ENCODE results near the gene PLEKHA8.

The PLEKHA8 gene

DNA sequence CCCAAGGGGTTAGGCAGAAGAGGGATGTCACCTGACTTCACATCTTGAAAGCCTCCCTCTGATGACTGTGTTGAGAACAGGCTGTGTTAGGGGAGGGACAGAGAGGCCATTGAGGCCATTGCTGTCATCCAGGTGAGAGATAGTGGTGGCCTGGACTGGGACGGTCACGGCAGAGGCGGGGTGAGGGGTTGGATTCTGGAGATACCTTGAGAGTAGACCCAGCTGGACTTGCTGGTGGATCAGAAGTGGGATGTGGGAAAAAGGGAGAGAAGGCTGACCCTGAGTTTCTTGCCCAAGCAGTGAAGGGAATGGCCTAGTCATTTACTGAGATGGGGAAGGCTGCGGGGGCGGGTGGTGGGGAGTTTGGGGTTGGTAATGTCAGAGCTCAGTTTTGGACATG is 120.2 kb downstream of the PLEKHA8 start:
- DNase-seq = no peak

DNA sequence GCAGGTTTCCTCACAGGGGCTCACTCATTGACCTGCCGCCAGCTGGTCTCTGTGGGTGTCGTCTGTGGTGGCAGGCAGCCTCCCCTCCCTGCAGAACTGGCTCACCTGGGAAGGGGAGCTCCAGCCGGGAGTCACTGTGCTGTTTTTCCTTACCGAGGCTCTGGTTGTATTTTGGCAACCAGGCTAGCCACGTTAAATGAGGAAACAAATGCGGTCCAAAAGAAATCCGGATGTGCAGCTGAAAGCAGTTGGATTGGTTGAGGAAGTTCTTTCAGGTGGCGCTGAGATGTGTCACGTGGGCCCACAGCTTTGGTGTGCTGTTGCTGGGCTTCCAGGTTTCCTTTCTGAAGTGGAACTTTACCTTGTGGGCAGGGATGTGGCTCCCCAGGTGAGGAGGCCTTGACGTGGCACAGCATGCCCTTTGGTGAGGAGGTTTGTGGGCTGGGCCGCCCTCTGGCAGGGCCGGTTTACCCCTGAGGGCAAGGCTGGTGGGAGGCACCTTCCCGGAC is 120.8 kb downstream of the PLEKHA8 start:
- no peak for DNase-seq

DNA sequence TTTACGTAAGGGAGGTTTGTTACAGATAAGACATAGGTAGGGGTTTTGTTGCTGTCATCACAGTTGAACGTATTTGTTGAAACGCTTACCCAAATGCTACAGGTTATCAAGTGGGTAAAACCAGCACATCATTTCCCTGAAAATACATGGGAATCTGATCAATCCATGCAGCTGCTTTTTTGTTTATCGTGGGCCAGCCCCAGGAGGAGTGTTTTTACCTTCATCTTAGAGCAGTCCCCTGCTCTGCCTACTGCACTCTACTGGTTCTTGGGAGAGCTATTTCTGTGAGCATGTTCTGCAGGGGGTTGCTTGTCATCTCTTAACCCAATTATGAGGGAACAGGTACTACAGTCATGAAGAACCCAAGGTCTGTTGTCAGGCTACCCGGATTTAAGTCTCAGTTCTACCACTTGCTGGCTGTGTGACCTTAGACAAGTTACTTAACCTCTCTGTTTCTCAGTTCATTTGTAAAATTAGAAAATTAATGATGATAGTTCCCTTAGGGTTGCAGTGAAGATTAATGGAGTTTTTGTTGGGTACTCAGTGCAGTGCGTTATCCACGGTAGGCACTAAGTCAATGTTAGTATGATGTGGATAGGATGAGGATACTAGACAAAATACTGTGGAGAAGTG is 121.5 kb downstream of the PLEKHA8 start:
- no peak for DNase-seq

- no peak for DNase-seq
Measured at GRCh38 chr7:30150711-30151110, 122.5 kb downstream of the PLEKHA8 start.

GRCh38 chr7:30154111-30154587 is 125.9 kb downstream of the PLEKHA8 start:
- DNase-seq = no peak

- no peak for DNase-seq
Measured at GRCh38 chr7:30155481-30155880, 127.3 kb downstream of the PLEKHA8 start.

GRCh38 chr7:30157204-30157603 is 129.0 kb downstream of the PLEKHA8 start:
- DNase-seq = no peak

DNA sequence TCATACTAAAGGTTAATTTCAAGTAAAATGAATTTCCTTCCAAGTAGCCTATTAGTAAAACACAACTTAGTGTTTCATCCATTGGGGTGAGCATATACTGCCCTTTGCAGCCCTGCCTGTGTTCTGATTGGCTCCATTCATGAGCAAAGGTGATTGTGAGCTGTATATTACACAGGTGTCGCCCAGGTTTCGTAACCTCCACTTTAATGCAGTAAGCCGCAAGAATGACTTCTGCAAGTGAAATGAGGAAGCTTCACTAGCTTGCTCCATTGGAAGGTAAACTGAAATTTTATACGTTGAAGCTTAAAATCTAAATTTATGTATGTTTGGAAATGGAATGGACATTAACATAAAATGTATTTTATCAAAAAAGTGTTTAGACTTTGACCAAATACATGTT is 131.0 kb downstream of the PLEKHA8 start:
- peak; percentile 29 for DNase-seq

GRCh38 chr7:30159698-30160143 is 131.5 kb downstream of the PLEKHA8 start:
- peak; percentile 74 for DNase-seq

- DNase-seq = no peak
Measured at GRCh38 chr7:30160329-30160728, 132.1 kb downstream of the PLEKHA8 start.

GRCh38 chr7:30162133-30162532 is 133.9 kb downstream of the PLEKHA8 start:
- peak; percentile 6 for DNase-seq

- DNase-seq = peak; percentile 88
Measured at GRCh38 chr7:30162622-30163124, 134.5 kb downstream of the PLEKHA8 start.

GRCh38 chr7:30163231-30163894 is 135.2 kb downstream of the PLEKHA8 start:
- DNase-seq = no peak

DNA sequence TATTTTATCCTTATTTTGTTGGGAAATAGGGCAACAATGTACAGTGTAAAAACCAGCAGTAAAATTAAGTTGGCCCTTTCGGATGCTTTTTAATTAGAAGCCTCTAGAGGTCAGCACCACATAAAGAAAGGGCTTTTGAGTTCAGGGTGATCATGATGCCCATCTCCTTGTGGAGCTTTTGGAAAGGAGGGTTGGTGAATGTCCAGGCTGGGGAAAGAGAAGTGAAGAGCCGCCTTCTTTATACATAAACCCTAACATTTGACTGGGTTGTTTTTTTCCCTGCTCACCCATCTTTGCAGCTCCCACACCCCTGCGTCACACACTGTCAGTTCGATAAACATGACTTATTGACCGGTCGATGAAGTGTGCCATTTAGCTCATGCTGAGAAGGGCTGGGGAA is 136.4 kb downstream of the PLEKHA8 start:
- peak; percentile 48 for DNase-seq

GRCh38 chr7:30165590-30165989 is 137.4 kb downstream of the PLEKHA8 start:
- DNase-seq = no peak

DNA sequence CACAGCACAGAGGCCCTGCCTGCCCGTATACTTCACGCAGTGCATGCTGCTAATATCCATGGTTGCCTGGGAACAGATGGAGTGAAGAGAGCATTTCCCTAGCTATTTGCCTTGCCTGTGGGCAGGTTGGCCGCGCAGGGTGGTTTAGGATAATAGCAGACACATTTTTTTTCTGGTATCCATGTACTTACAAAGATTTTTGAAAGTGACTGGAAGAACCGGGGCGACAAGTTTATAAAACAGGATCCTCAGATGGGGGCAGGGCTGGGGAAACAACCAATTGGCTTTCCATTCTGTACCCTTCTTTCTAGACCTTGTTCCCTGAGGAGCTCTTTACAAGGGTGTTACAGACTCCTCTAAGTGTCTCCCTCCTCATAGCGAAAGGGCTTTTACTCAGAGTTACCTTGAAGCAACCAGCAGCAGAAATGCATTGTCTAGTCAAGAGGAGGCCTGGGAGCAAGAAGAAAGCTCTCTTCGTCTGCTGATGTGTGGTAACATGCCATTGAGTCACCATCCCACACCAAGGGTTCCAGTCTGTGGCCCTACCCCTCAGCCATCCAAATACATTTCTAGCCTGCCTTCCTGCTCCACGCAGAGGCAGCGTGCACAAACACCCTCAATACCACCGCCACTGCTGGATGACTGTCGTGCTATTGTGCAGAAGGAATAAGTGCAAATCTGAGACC is 138.1 kb downstream of the PLEKHA8 start:
- DNase-seq = peak; percentile 36

DNA sequence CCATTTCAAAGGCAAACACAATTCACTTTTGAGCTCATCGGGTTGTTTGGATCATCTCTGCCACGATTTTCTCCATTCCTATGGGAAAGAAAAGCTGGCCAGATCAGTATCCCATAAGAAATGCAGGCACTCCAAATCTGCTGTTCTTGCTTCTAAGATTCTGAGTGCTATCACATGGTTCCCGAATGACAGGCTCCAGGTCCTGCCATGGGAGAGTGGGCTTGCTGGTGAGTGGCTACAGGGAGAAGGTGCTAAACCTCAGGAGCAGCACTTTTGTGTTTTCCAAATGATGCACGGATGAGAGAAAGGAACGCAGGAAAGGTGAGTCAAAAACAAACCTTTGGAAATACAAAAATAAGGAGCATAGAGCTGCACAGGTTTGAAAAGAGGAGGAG is 138.6 kb downstream of the PLEKHA8 start:
- no peak for DNase-seq

GRCh38 chr7:30167901-30168300 is 139.7 kb downstream of the PLEKHA8 start:
- no peak for DNase-seq

- no peak for DNase-seq
Measured at GRCh38 chr7:30168835-30169573, 140.8 kb downstream of the PLEKHA8 start.

- no peak for DNase-seq
Measured at GRCh38 chr7:30169579-30169978, 141.4 kb downstream of the PLEKHA8 start.

GRCh38 chr7:30170476-30171205 is 142.4 kb downstream of the PLEKHA8 start:
- DNase-seq = no peak

Data from NCI-H526 treated with DMSO at 0.1 percent for 48 hours (cell line).